Pulmonary artery endothelial cell (primary cell): ENCODE data around the gene MROH9. TPM values are rescaled to one million over a fixed set of nuclear protein-coding genes. Genes with fewer than 3 reads are reported as not detected.
"Not testable (repeated sequence)": the region's sequence is repeated elsewhere in the genome, so short reads cannot be mapped to it uniquely, and the experiment has no call there.

Experiments used
- DNase-seq: peaks from one replicate; pipeline ENCODE4 v3.0.0-alpha.2; 2011; ENCODE audit warnings: low read depth, low spot score
- total RNA-seq: library from RNA; depleted of rRNA; stranded (reverse); fragments of >200 nt; gene quantifications from 2 replicates; pipeline ENCODE4 v1.2.3, GENCODE V29; 2014

The MROH9 gene, protein sequence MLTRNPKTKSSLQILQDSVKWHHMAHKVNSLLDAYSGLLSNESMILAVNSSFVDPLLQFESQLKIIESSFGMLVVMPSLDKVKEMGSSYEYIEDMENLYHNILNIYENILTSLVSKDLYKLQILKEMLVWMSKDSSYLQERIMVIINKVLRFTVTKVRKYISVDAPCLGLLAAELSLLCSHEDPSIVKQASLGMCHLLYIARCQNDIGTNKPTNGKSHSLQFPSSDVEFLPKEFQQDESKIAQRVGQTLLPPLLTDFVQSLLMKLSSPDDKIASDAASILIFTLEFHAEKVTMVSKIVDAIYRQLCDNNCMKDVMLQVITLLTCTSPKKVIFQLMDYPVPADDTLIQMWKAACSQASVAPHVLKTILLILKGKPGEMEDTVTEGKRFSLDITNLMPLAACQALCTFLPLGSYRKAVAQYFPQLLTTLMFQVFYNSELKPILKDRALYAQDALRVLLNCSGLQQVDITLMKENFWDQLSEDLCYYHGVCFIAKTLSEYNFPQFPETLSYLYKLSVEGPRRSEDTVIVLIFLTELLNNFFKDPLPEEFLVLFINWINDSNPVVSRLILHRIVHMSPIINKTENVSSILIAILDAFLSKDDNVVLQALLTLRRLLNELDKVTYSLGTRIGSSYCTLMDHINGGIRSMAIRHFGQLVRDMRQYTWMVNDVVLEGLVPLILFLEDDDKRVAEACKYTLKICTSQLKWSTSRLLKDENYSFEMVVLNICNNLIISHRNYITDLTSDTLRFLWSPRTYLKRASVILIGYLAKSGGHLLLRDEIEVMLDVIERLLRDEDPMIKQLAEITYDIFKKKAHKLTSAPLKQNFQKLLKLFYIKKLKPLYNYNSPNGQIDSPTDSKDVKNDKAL
- not detected in 2 replicates for total RNA-seq

DNA sequence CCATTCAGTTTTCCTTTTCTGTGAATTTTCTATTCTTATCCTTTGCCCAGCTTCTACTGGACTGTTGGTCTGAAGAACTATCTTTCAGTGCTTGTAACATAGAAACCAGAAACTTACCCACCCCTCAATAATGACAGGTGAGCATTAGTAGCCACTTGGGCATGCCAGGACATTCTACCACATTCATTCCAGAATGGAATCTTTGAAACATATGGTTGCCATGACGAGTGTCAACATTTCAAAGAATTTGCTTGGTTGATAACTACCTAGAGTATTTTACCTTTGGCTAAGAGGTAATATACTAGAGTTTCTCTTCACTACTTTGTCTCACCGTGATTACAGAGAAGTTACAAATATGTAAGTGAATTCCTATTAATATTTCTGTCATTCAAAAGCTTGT lies at the start of gene MROH9:
TSS of gene MROH9 (plus strand) at position 304 of the 400 bp plus-strand sequence. CDS start 10,023 bp downstream, outside the sequence.
- DNase-seq = no peak

DNA sequence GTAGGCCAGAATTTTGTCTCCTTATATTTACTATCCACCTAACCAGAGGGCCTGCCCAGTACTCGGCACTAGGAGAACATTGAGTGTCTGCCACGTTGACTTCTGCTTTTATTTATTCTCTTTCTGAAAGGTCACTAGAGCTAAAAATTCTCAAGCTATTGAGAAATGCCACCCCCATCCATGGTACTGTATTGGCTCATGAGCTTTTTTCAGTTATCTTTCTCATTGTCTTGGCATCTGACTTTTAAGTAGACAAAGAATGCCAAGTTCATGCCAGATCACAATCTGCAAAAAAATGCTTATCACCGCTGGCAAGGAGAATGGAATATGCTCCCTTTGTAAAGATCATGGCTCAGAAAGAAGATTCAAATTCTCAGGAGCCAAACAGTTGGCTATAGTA lies 49.8 kb upstream of the MROH9 start:
- DNase-seq = no peak

DNA sequence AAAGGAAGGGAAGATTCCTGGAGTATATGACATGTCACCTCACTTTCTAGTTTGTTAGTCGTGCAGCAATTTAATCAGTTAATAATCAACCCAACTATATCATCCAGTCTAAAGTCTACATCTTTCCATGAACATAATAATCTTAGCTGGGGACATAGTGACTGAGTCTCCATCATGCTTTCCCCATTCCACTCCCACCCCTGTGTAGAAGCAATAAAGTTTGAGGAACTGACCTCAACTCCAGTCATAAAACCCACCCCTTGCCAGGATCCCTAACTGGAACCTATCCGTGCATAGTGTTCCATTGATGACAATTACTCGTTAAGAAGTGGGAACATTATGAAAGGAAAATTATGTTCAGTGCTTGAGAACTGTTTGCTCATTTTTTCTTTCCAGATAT lies 48.9 kb upstream of the MROH9 start:
- no peak for DNase-seq

DNA sequence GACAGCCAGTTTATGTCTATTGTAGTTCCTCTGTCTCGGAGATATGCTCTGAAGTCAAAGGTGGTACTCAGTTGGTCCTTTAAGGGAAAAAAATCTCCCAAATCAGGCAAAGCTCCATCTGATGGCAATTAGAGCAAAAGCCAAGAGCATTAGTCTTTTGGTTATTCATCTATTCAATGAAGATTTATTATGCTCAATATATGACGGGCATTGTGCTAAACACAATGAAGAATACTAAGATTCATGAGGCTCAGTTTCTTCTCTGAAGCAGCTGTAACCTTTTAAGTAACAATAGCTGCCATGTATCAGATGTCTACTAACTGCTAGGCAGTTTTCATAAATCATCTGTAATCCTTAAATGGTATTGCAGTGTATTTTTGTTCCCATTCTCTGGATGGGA lies 47.6 kb upstream of the MROH9 start:
- DNase-seq = no peak

DNA sequence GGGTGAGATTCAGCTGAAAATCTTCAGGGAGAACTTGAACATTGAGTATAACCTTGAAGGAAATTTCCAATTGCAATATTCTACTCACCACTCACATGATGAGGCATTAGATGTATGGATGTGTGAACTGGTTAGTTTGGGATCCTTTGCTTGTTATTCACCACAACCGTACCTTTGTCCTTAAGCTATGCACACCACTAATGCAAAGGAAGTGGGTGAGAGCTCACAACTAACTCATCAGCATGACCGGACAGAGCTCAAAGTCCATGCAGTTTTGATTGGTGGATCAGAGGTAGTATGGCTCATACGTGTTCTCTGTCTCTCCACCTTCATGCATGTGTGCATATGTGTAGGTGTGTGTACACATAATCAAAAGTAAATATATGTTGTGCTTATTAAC lies 43.5 kb upstream of the MROH9 start:
- no peak for DNase-seq

DNA sequence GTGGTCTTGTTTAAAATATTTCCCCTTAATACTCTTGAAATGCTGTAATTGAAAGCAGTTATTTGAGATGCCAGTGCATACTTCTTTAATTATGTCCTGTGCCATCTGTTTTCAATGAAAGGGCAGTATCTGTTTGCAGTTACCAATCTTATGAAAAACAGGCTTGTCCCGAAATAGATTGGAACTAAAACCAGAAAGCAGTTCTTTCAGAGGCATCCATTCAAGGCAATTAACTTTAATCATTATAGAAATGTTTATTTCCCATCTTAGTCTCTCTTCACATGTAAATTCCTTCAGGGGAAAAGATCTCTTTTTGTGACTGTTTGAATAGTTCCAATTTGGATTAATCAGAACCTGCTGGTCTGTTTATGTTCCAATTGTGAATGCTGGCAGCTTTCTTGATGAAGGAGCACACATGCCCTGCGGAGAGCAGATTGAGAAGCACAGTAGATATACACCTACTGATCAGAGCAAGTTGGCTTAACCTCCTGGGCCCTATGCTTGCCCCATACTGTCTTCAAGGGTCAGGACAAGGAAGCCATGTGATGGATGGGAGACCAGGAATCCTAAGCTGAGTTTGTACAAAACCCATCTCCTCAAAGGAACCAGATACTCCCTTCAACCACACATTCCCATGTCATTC lies 41.6 kb upstream of the MROH9 start:
- DNase-seq = no peak

DNA sequence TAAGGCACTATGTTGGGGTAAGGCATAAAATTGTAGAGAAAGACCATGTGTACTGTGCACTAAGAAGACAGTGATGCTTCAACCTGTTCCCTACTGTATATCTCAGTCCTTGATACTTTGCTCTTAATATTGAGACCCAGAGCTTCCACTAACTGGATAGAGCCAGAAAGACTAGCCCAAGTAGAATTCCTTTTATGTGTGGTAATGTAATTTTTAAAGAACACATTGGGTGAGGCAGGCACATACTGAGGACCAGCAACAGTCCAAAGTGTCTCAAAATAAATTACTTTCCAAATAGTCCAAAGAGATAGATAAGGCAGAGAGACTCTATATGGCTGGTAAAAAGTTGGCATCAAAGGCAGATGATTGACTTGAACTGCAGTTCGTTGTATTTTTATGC lies 31.4 kb upstream of the MROH9 start:
- DNase-seq = no peak

DNA sequence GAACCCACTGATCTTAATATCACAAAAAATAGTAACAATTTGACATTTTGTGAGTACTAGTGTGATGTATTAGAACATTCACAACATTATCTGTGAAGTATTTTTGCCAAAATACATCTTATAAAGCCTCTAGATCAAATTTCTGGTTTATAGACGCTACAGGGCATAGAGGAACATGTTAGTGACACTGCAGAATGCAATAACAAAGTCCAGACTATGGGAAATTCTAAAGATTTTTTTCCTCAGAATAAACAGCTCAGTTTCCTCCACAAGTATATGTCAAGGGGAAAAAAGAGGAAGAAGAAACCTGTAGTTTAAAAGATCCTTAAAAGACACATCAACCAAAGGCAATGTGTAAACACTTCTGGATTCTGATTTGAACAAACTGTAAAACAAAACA lies 26.4 kb upstream of the MROH9 start:
- no peak for DNase-seq

DNA sequence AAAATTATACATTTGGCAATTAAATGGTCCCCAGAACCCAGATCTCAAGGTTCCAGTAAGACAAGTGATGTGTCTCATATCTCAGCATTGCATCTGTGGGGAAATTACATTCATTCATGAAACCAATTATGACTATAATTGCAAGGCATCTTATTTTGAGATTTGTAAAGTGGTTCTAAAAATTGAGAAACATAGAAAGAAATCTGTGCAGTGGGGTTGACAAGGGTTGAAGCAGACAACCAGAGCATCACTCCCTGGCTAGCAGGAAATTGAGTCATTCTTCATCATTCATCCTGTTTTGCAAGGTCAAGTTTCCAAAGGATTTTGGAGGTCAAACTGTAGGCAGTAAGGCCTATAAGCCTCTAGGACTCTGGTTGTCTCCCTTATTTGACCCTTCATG lies 25.1 kb upstream of the MROH9 start:
- no peak for DNase-seq

DNA sequence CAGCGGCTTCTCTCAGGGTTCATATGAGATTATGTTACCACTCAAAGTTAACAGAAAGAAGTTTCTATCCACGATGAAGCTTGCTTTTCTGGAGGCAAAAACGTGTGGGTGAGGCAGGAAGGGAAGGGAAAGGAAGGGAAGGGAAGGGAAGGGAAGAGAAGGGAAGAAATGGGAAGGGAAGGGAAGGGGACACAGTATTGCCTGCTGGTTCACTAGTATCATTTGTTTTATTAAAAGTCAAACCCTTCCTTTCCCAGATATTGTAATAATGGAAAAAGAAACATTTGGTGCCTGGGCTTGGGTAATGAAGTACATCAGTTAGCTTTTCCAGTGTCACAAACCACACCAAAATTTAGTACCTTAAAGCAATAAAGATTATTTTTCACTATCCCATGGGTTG lies 18.0 kb upstream of the MROH9 start:
- no peak for DNase-seq

DNA sequence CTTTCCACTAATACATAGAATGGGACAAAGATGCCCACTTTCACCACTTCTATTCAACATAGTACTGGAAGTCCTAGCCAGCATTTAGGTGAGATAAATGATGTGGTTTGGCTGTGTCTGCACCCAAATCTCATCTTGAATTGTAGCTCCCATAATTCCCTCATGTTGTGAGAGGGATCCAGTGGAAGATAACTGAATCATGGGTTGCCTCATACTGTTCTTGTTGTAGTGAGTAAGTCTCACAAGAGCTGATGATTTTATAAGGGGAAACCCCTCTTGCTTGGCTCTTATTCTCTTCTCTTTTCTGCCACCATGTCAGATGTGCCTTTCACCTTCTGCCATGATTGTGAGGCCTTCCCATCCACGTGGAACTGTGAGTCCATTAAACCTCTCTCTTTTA lies 10.7 kb upstream of the MROH9 start:
- DNase-seq = not testable (repeated sequence)

DNA sequence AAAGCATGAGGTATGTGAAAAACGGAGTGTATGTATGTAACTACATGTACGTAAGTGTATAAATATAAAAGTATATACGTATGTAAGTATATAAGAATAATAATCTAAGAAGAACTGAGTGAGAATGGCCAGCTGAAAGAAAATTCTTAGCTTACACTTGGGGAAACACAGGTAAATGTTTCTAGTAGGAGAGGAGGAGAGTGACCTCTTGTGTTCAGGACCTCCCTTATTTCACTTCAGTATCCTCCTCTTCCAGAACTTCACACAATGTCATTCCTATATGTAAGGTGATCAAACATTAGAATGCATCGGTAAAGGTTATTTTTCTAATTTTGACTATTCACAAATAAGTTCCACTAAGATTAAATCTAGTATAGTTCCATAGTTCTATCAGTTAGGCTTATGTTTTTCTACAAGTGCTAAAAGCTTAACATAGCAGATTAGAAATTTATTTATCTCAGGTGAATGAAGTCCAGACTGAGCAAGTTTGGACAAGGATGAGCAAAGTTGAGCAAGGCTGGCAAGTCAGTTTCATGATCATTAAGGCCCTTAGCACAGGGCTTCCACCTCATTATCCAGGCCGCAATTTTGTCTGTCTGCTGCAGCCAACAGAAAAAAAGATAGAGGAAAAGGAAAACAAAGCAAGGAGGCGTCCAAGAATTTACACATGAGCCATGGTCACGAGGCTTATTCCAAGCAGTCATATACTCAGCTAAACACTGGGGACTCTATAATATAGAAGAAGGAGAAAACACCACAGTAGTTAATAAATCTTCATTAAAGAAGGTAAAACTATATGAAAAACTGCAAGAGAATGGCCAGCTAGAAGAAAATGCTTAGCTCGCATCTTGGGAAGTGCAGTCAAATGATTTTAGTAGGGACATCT lies 7.1 kb upstream of the MROH9 start:
- DNase-seq = no peak

DNA sequence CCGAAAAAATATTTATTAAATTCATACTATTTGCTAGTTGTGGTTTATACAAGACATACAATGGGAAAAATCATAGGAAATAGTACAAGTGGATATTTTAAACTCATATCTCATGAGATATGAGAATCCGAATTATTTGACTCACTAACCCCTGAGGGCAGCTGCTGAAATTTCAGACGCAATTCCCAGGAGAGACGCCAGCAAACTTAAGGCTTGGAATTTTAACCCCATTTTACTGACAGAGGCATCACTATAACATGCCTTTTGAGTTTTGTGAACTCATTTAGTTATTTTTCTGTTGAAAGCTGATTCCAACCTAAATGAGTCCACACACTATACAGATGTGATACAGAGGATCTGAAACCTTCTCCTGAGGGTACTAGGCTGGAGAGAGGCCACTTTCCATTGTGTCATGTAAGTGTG lies 5.9 kb upstream of the MROH9 start:
- DNase-seq = no peak

DNA sequence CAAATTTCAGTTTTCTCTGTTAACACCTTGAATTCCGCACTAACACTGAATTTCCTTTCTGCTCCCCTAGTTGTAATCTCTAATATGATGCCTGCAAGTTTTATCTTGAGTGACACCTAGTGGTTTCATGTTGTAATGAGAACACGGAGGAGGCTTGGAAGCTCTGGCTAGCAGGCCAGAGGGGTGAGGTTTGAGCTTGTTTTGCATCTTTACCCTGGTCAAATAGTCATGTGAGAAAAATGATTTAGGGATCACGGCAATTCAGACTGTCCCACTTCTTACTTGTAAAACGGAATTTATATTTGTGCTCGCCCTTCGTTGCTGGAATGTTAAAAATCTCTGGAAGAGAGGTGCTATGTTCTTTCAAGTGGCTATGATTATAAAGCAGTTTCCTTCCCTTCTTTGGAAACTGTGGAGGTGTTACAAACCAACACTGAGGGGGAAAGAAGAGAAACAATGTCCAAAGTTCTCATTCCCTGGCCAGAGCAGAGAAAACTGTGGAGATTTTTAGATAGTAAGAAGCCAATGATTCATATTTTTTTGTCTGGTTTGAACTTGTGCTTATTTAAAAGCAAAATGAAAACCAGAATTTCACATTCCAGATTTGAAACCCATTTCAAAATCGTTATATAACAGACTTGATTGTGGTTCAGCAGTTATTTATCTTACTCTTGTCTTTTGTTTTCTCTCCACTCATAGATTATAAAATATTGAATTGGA lies 5.3 kb upstream of the MROH9 start:
- DNase-seq = no peak

DNA sequence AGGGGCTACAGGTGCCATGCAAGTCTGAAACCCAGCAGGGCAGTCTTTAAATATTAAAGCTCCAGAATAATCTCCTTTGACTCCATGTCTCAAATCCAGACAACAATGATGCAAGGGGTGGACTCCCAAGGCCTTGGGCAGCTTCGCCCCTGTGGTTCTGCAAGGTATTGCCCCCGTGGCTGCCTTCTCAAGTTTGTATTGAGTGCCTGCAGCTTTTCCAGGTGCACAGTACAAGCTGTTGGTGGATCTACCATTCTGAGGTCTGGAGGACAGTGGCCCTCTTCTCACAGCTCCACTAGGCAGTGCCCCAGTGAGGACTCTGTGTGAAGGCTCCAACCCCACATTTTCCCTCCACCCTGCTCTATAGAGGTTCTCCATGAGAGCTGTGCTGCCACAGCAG lies 3.7 kb upstream of the MROH9 start:
- no peak for DNase-seq

DNA sequence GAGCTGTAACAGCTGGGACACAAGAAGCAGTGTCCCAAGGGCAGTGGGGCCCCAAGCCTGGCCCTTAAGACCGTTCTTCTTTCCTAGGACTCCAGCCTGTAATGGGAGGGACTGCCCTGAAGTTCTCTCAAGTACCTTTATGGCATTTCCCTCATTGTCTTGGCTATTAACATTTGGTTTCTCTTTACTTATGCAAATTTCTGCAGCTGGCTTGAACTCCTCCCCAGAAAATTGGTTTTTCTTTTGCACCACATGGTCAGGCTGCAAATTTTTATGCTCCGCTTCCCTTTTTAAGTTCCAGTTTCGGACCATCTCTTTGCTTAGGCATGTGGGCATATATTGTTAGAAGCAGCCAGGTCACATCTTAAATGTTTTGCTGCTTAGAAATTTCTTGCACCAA lies 3.1 kb upstream of the MROH9 start:
- DNase-seq = no peak

DNA sequence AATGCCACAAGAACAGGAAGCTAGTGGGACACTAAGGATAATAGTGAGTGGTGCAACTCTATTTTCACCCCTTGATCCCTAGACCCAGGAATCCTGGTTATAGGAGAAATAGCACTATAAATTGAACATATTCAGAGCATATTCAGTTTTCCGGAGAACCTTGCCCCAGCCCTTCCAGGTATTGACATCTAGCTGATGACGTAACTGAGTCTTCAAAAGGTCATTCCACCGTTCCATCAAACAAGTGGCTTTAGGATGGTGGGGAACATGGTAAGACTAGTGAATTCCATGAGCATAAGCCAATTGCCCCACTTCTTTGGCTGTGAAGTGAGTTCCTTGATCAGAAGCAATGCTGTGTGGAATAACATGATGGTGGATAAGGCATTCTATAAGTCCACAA lies 2.9 kb downstream of the MROH9 start:
- DNase-seq = no peak

DNA sequence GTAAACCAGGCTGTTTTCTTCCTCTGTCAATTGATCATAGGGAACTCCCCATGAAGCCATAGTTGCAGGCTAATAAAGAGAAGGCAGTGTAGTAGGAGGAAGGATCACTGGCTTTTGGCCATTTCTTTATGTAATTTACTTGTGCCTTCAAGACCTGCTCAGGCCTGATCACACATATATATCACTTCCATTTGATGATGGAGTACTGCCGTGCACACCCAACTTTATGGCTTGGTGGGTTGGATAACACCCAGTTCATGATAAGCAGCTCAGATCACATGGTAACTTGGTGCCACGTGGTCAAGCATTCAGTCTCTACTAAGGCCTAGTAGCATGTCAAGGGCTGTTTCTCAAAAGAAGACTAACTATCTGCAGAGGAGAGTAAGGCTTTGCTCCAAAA lies 4.1 kb downstream of the MROH9 start:
- no peak for DNase-seq

DNA sequence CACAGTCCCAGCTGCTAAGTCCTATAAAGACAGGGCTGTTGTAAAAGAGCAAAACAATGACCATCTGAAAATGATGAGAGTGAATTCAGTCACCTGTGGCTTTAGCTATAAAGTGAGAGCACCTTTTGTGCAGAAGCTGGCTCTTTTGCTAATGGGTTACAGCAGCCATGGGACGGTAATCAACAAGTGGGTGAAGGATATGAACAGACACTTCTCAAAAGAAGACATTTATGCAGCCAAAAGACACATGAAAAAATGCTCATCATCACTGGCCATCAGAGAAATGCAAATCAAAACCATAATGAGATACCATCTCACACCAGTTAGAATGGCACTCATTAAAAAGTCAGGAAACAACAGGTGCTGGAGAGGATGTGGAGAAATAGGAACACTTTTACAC lies 16.4 kb downstream of the MROH9 start:
- not testable (repeated sequence) for DNase-seq

DNA sequence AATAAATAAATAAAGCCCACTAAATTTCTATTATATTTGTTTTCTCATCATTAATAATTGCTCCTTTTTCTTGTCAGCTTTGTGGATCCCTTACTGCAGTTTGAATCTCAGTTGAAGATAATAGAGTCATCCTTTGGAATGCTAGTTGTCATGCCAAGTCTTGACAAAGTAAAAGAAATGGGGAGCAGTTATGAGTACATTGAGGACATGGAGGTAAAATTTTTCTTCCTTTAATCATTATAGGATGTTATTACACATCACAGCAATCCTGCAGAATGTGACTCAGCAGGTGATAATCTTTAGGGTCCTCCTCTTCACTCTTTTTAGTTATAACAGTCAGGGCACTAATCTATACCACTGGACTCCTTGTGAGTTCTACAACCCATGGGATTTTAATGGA lies 24.1 kb downstream of the MROH9 start:
- no peak for DNase-seq

DNA sequence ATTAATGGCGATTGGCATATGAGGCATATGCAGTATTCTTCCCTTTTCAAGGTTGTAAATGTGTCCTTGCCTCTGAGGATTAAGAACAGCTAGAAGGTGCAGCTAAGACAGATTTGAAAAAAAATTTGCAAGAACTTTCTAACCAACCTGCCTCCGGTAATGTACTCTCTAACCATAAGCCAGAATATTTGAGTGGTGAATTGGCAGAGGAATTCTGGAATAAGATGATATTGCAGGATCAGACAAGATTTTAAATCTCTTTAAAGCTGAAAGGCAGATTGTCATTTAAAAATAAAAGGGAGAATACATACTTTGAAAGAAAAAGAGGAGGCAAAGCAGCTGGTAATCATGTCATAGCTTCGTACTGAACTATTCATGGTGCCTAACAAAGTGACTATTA lies 29.2 kb downstream of the MROH9 start:
- DNase-seq = no peak
